ENCODE measurements around the gene ATP6V1G1.

Gene ATP6V1G1

DNA sequence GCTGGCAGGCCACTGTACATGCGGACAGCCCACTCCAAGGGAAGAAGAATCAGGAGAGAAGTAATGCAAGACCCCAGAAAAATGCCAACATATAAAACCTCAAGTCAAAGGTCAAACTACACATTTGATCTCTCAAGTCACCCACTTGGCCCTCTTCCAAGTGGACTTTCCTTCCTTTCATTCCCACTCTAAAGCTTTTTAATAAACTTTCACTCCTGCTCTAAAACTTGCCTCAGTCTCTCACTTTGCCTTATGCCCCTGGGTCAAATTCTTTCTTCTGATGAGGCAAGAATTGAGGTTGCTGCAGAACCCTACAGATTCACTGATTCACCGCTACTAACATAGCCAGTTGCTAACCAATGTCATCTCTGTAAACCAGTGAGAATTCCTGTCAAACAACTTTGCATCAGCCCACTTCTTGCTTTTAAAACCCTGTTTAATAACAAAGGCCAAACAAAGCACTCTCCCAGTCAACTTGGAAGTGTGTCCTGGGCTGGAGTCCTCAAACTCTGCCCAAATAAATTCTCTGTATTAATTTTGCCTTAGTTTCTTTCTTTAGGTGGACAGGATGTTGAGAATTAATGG lies 6.9 kb upstream of the ATP6V1G1 start:
- TF ChIP-seq SIN3A (IDR thresholded peaks at IDR 0.05; ENCODE audit: borderline replicate concordance, insufficient read depth, low read length) (no peak), FOXP2 (optimal IDR thresholded peaks at IDR 0.05; ENCODE audit: borderline replicate concordance, extremely low read depth, extremely low read length, insufficient read depth) (no peak), POLR2AphosphoS5 (IDR thresholded peaks at IDR 0.05; ENCODE audit: low read depth, low read length) (no peak)
- TF ChIP-seq, protein P1, sequence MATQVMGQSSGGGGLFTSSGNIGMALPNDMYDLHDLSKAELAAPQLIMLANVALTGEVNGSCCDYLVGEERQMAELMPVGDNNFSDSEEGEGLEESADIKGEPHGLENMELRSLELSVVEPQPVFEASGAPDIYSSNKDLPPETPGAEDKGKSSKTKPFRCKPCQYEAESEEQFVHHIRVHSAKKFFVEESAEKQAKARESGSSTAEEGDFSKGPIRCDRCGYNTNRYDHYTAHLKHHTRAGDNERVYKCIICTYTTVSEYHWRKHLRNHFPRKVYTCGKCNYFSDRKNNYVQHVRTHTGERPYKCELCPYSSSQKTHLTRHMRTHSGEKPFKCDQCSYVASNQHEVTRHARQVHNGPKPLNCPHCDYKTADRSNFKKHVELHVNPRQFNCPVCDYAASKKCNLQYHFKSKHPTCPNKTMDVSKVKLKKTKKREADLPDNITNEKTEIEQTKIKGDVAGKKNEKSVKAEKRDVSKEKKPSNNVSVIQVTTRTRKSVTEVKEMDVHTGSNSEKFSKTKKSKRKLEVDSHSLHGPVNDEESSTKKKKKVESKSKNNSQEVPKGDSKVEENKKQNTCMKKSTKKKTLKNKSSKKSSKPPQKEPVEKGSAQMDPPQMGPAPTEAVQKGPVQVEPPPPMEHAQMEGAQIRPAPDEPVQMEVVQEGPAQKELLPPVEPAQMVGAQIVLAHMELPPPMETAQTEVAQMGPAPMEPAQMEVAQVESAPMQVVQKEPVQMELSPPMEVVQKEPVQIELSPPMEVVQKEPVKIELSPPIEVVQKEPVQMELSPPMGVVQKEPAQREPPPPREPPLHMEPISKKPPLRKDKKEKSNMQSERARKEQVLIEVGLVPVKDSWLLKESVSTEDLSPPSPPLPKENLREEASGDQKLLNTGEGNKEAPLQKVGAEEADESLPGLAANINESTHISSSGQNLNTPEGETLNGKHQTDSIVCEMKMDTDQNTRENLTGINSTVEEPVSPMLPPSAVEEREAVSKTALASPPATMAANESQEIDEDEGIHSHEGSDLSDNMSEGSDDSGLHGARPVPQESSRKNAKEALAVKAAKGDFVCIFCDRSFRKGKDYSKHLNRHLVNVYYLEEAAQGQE (IDR thresholded peaks at IDR 0.05; ENCODE audit: insufficient read depth in 1 of 2, low read depth in 2 of 2, low read length in 2 of 2), result no peak

DNA sequence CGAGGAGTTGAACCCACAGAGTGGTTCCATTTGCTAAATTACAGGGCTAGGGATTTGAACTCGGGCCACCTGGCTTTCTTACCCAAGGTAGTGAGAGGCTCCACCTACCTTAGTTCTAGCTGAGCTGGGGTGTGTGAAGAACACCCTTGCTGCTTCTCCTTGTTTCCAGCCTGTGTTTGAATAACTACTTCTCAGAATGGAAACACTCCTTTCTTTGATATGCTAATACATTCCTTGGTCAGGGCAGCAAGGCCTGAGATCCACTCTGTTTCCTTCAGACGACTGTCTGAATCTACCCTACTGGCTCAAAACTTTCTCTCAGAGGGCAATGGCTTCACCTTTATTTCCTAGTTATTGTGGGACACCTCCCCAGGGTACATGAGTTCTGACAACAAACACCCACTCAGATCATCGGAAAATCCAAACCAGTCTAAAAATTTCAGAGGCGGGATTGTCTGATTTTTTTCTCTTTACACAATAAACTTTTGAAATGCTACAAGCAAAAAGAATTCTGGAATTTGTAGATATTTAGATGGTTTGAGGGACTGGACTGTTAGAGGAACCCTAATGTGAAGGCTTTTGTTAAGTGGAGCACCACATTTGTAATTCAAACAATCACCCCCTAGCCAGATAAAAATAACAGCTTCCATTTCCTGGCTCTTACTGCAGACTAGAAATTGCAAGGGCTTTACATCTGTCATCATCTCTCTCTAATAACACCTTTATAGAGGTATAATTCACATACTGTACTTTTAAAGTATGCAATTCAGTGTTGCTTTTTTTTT lies 4.0 kb upstream of the ATP6V1G1 start:
- no peak for TF ChIP-seq SIN3A (IDR thresholded peaks at IDR 0.05; ENCODE audit: borderline replicate concordance, insufficient read depth, low read length)
- no peak for TF ChIP-seq FOXP2 (optimal IDR thresholded peaks at IDR 0.05; ENCODE audit: borderline replicate concordance, extremely low read depth, extremely low read length, insufficient read depth)
- TF ChIP-seq POLR2AphosphoS5 (IDR thresholded peaks at IDR 0.05; ENCODE audit: low read depth, low read length), result no peak
- TF ChIP-seq, protein P1 (IDR thresholded peaks at IDR 0.05; ENCODE audit: insufficient read depth in 1 of 2, low read depth in 2 of 2, low read length in 2 of 2), result no peak
- no peak for TF ChIP-seq TAF1 (IDR thresholded peaks at IDR 0.05; ENCODE audit: borderline replicate concordance, insufficient read depth, low read length)

DNA sequence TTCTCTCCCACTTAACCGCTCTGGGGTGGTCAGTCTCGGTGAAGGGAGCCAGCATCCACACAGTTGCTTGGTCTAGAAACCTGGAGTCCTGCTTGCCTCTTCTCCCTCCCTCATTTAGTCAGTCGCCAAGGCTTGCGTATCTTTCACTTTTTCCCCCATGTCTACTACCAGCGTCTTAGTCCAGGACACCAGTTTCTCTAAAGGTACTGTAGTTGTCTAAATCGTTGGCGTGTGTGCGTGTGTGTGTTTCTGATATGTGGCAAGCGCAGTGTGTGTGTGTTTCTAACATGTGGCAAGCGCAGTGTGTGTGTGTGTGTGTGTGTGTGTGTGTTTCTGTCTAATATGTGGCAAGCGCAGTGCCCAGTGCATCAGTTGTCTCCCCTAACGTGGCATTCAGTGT lies 641 bp downstream of the ATP6V1G1 start:
- TF ChIP-seq FOXP2 (optimal IDR thresholded peaks at IDR 0.05; ENCODE audit: borderline replicate concordance, extremely low read depth, extremely low read length, insufficient read depth), result no peak
- no peak for TF ChIP-seq SIN3A (IDR thresholded peaks at IDR 0.05; ENCODE audit: borderline replicate concordance, insufficient read depth, low read length)
- TF ChIP-seq POLR2AphosphoS5 (IDR thresholded peaks at IDR 0.05; ENCODE audit: low read depth, low read length), result no peak
- TF ChIP-seq TAF1 (IDR thresholded peaks at IDR 0.05; ENCODE audit: borderline replicate concordance, insufficient read depth, low read length), result no peak
- TF ChIP-seq, protein P1 (IDR thresholded peaks at IDR 0.05; ENCODE audit: insufficient read depth in 1 of 2, low read depth in 2 of 2, low read length in 2 of 2), result no peak

DNA sequence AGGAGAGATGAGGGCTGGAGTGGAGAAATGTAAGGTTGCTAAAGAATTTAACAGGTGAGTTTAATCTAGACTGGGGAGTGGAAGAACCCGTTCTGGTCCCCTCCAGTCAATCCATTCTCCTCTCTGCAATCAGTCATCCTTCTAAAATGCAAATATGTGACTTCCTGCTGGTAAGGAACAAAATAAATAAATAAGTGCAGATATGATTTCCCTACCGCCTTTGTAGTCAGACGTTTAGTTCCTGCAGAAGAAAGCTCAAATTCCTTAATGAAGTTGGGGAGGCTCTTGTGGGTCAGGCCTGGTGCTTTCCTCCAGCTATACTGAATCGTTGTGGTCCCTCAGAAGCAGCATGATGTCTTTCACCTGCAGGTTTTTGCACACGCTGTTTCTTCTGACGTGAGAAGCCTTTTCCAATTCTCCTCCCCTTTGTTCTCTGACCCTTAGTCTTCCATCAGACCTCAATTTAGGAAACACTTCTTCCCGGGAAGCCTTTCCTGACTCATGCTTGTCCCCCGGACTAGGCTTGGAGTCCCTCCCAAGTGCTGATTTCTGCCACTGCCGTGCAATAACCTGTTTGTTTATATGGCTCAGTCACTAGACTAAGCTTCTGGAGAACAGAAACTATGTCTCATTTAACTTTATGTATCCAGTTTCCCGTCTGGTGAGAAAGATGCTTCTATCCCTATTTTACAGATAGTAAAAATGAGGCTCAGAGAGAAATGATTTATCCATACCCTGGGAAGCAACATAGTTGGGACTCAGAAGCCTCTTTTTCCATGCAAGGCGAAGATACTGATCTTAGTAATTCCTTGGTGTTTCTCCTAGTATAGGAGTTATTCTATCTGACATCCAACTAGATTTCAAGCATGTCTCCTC lies 1.3 kb downstream of the ATP6V1G1 start:
- TF ChIP-seq TAF1 (IDR thresholded peaks at IDR 0.05; ENCODE audit: borderline replicate concordance, insufficient read depth, low read length) (no peak), FOXP2 (optimal IDR thresholded peaks at IDR 0.05; ENCODE audit: borderline replicate concordance, extremely low read depth, extremely low read length, insufficient read depth) (no peak)
- TF ChIP-seq, protein P1 (IDR thresholded peaks at IDR 0.05; ENCODE audit: insufficient read depth in 1 of 2, low read depth in 2 of 2, low read length in 2 of 2), result no peak
